Thymus (tissue), 11 donors: ENCODE results near the gene STIP1. TPM values are rescaled to one million over a fixed set of nuclear protein-coding genes. Genes with fewer than 3 reads are reported as not detected.
"Not testable (repeated sequence)": the region's sequence is repeated elsewhere in the genome, so short reads cannot be mapped to it uniquely, and the experiment has no call there.

ENCODE experiments used
- DNase-seq, 9 donors: peaks; one replicate each; pipeline ENCODE4 v3.0.0-alpha.2; 2013; ENCODE audit warnings: low spot score in 9 of 9, low read depth in 6 of 9, missing footprints in 1 of 9
- H3K27ac ChIP-seq, 2 donors: one replicate each; pipeline ENCODE4 v1.5.1; 2013; ENCODE audit warnings: control low read depth in 1 of 2, low read depth in 1 of 2, low read length in 1 of 2, mild to moderate bottlenecking in 1 of 2, moderate library complexity in 1 of 2
- H3K27me3 ChIP-seq, 2 donors: one replicate each; pipeline ENCODE4 v1.5.1; 2013; ENCODE audit warnings: low read length in 1 of 2; ENCODE audit not compliant: control insufficient read depth in 2 of 2, insufficient read depth in 1 of 2
- H3K36me3 ChIP-seq, 2 donors: one replicate each; pipeline ENCODE4 v1.5.1; 2013; ENCODE audit warnings: low read length in 1 of 2, mild to moderate bottlenecking in 1 of 2, moderate library complexity in 1 of 2; ENCODE audit not compliant: control insufficient read depth in 2 of 2, insufficient read depth in 2 of 2
- H3K4me1 ChIP-seq, 2 donors: one replicate each; pipeline ENCODE4 v1.5.1; 2013; ENCODE audit warnings: low read length in 2 of 2; ENCODE audit not compliant: control insufficient read depth in 2 of 2, insufficient read depth in 2 of 2
- H3K4me3 ChIP-seq, 2 donors: one replicate each; pipeline ENCODE4 v1.5.1; 2013; ENCODE audit warnings: low read length in 2 of 2, control low read depth in 1 of 2, mild to moderate bottlenecking in 1 of 2
- H3K9me3 ChIP-seq, 2 donors: one replicate each; pipeline ENCODE4 v1.5.1; 2013; ENCODE audit warnings: low read length in 1 of 2, mild to moderate bottlenecking in 1 of 2; ENCODE audit not compliant: control insufficient read depth in 2 of 2, insufficient read depth in 1 of 2
- WGBS: extraction: QIAGEN DNeasy Blood & Tissue Kit; methylation state at CpG from one replicate; pipeline ENCODE4 v1.1.7; 2013; 5-methylcytosine and 5-hydroxymethylcytosine counted together
- polyA plus RNA-seq: library from polyadenylated mRNA; stranded (reverse); fragments of 200-250 nt; gene quantifications from one replicate; pipeline ENCODE4 v1.2.3, GENCODE V29; 2013
- total RNA-seq: library from RNA; stranded (reverse); fragments of 120-200 nt; gene quantifications from one replicate; pipeline ENCODE4 v1.2.4, GENCODE V29; 2013
- donor health status: healthy.

STIP1 gene
- total and polyA plus RNA-seq, 2 donors: 46.7 to 94.1 TPM

- H3K4me3 ChIP-seq: no peak overlapping the region
- DNase-seq: no peak
Observed at GRCh38 chr11:64156235-64157011, 29.5 kb upstream of the STIP1 start.

GRCh38 chr11:64157631-64158394 is 28.2 kb upstream of the STIP1 start:
- Histone ChIP-seq H3K27ac (no peak overlapping the region), H3K27me3 (peaks cover 0 to 4% of the 10 kb centered on the region in 2 donors), H3K9me3 (peaks cover 0 to 4% of the 10 kb centered on the region in 2 donors), H3K4me1 (peaks cover 0 to 1% of the 10 kb centered on the region in 2 donors), H3K4me3 (no peak overlapping the region), H3K36me3 (no peaks in the 10 kb centered on the region)
- 97% methylated on average over 17 of the region's 17 CpGs for WGBS
- no peak for DNase-seq

More at GRCh38 chr11:64156235-64157011, 29.5 kb upstream of the STIP1 start:
- peaks cover 0 to 3% of the 10 kb centered on the region in 2 donors for H3K4me1 ChIP-seq
- H3K27me3 ChIP-seq: peaks cover 0 to 6% of the 10 kb centered on the region in 2 donors
- no peak overlapping the region for H3K27ac ChIP-seq
- WGBS: 96% methylated on average over 14 of the region's 14 CpGs
- peaks cover 0 to 4% of the 10 kb centered on the region in 2 donors for H3K9me3 ChIP-seq
- H3K36me3 ChIP-seq: no peaks in the 10 kb centered on the region

DNA sequence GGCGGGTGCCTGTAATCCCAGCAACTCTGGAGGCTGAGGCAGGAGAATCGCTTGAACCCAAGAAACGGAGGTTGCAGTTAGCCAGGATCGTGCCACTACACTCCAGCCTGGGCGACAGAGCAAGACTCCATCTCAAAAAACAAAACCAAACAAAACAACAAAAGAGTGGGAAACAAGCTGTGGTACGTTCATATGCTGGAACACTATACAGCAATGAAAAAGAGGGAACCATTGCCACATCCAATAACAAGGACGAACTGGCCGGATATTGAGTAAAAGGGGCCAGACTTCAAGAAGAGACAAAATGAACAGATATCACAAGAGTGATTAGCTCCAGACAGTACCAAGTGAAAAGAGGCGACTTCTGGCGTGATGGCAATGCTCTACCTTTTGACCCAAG is 24.9 kb upstream of the STIP1 start:
- Histone ChIP-seq H3K27me3 (peaks cover 0 to 4% of the 10 kb centered on the region in 2 donors), H3K4me1 (peaks cover 2 to 11% of the 10 kb centered on the region in 2 donors), H3K27ac (no peak overlapping the region), H3K4me3 (no peak overlapping the region), H3K9me3 (no peaks in the 10 kb centered on the region), H3K36me3 (no peaks in the 10 kb centered on the region)
- 97% methylated on average over 10 of the region's 10 CpGs for WGBS
- DNase-seq: no peak

DNA sequence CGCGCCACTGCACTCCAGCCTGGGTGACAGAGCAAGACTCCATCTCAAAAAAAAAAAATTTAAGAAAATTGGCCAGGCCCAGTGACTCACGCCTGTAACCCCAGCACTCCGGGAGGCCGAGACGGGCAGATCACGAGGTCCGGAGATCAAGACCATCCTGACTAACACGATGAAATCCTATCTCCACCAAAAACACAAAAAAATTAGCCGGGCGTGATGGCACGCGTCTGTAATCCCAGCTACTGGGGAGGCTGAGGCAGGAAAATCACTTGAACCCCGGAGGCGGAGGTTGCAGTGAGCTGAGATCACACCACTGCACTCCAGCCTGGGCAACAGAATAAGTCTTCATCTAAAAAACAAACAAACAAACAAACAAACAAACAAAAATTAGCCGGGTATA is 23.2 kb upstream of the STIP1 start:
- peaks cover 5 to 15% of the 10 kb centered on the region in 2 donors for H3K4me1 ChIP-seq
- not testable (repeated sequence) for DNase-seq, H3K27me3 ChIP-seq, H3K27ac ChIP-seq, H3K9me3 ChIP-seq, H3K36me3 ChIP-seq, H3K4me3 ChIP-seq
- 93% methylated on average over 16 of the region's 16 CpGs for WGBS

DNA sequence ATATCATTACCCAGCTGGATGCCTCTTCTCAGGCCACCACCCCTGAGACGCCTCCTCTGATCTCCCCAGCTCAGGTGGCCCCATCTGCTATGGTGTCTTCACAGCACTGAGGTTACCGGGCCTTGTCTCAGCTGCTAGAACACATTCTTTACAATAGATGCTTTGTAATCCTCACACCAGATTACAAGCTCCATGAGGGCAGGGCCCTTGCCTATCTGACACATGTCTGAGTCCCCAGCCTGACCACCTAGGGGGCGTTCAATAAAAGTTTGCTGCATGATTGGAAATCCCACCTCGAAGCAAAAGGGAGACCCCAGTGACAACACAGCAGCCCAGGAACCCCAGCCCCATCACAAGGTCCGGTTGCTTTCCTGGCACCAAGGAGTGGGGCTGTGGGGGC is 22.0 kb upstream of the STIP1 start:
- DNase-seq: no peak
- Histone ChIP-seq H3K27ac (no peak overlapping the region), H3K4me3 (no peak overlapping the region), H3K4me1 (peaks cover 5 to 15% of the 10 kb centered on the region in 2 donors), H3K27me3 (peaks cover 0 to 4% of the 10 kb centered on the region in 2 donors), H3K9me3 (no peaks in the 10 kb centered on the region), H3K36me3 (no peaks in the 10 kb centered on the region)
- 97% methylated on average over 5 of the region's 5 CpGs for WGBS

- Histone ChIP-seq H3K36me3 (no peaks in the 10 kb centered on the region), H3K9me3 (no peaks in the 10 kb centered on the region), H3K27ac (no peak overlapping the region), H3K27me3 (peaks cover 0 to 4% of the 10 kb centered on the region in 2 donors), H3K4me3 (no peak overlapping the region), H3K4me1 (peaks cover 5 to 15% of the 10 kb centered on the region in 2 donors)
- no peak for DNase-seq
- WGBS: 89% methylated on average over 20 of the region's 20 CpGs
Observed at GRCh38 chr11:64164392-64165312, 21.3 kb upstream of the STIP1 start.

- Histone ChIP-seq H3K27me3 (peaks cover 0 to 4% of the 10 kb centered on the region in 2 donors), H3K4me1 (peaks cover 5 to 15% of the 10 kb centered on the region in 2 donors), H3K27ac (no peak overlapping the region), H3K4me3 (peak overlapping the region; percentile 54 to 81), H3K9me3 (no peaks in the 10 kb centered on the region), H3K36me3 (no peaks in the 10 kb centered on the region)
- 4% methylated on average over 32 of the region's 32 CpGs for WGBS
- peak in 1 of 9 donors; percentile 40 for DNase-seq
Observed at GRCh38 chr11:64165481-64165841, 20.5 kb upstream of the STIP1 start.

GRCh38 chr11:64165842-64166635 is 19.9 kb upstream of the STIP1 start, which contains the start of gene MACROD1:
TSS of gene MACROD1 (minus strand) at chr11:64166113. CDS start at chr11:64165994, 119 bp downstream.
- no peaks in the 10 kb centered on the region for H3K9me3 ChIP-seq
- WGBS: under 1% methylated on average over 92 of the region's 92 CpGs
- H3K4me1 ChIP-seq: peaks cover 5 to 15% of the 10 kb centered on the region in 2 donors
- no peaks in the 10 kb centered on the region for H3K36me3 ChIP-seq
- peaks cover 0 to 4% of the 10 kb centered on the region in 2 donors for H3K27me3 ChIP-seq
- H3K4me3 ChIP-seq: peak within 1 kb of the TSS; percentile 54 to 81
- peak within 1 kb of the TSS in 1 of 2 donors; percentile 70 for H3K27ac ChIP-seq
- peak in 5 of 9 donors; percentile 64 to 86 (median 75) for DNase-seq
